ENCODE results near the gene ENTPD7. TPM values are rescaled to one million over a fixed set of nuclear protein-coding genes. Genes with fewer than 3 reads are reported as not detected.
"Not testable (repeated sequence)": the region's sequence is repeated elsewhere in the genome, so short reads cannot be mapped to it uniquely, and the experiment has no call there.

ENTPD7 gene
- total RNA-seq, 1 donor from 2014 or later, result 20.3 TPM

GRCh38 chr10:99742701-99743100 is 83.4 kb downstream of the ENTPD7 start:
- H3K4me3 ChIP-seq (ENCODE audit: low read depth, low read length), result no peak overlapping the region
- DNase-seq (ENCODE audit: low read depth), result no peak
- TF ChIP-seq CTCF (conservative IDR thresholded peaks at IDR 0.05; ENCODE audit: low read depth, low read length), result no peak

- no peak for TF ChIP-seq CTCF (conservative IDR thresholded peaks at IDR 0.05; ENCODE audit: low read depth, low read length)
- DNase-seq (ENCODE audit: low read depth), result no peak
- no peak overlapping the region for H3K4me3 ChIP-seq (ENCODE audit: low read depth, low read length)
Observed at GRCh38 chr10:99743841-99744240, 84.5 kb downstream of the ENTPD7 start.

DNA sequence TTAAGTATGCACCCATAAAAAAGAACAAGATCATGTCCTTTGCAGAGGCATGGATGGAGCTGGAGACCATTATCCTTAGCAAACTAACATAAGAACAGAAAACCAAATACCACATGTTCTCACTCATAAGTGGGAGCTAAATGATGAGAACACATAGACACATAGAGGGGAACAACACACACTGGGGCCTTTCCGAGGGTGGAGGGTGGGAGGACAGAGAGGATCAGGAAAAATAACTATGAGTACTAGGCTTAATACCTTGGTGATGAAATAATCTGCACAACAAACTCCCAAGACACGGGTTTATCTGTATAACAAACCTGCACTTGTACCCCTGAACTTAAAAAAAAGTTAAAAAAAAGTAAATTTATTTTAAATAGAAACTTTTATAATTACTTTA is 86.9 kb downstream of the ENTPD7 start:
- not testable (repeated sequence) for H3K4me3 ChIP-seq (ENCODE audit: low read depth, low read length)

GRCh38 chr10:99748823-99749451 is 89.6 kb downstream of the ENTPD7 start:
- DNase-seq (ENCODE audit: low read depth), result no peak
- TF ChIP-seq CTCF (conservative IDR thresholded peaks at IDR 0.05; ENCODE audit: low read depth, low read length), result no peak
- no peak overlapping the region for H3K4me3 ChIP-seq (ENCODE audit: low read depth, low read length)

More for the DNA sequence above, 86.9 kb downstream of the ENTPD7 start:
- DNase-seq (ENCODE audit: low read depth), result not testable (repeated sequence)

DNA sequence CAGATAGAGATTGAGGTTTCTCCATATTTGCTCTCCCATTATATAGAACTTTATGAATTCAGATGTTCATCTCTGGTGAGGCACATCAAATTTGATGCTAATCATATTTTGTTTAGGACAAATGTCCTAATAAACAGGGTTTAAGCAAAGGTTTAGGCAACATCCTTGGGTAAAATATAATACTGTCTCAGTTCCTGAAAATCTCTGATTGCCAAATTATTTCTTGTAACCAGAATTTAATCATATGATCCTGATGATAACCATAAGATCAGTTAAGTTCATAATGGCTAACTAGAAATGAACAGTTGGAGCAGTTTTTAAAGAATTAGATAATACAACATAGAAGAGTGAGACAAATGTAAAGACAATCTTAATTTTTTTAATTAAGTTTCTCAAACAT is 91.3 kb downstream of the ENTPD7 start:
- no peak for TF ChIP-seq CTCF (conservative IDR thresholded peaks at IDR 0.05; ENCODE audit: low read depth, low read length)

DNA sequence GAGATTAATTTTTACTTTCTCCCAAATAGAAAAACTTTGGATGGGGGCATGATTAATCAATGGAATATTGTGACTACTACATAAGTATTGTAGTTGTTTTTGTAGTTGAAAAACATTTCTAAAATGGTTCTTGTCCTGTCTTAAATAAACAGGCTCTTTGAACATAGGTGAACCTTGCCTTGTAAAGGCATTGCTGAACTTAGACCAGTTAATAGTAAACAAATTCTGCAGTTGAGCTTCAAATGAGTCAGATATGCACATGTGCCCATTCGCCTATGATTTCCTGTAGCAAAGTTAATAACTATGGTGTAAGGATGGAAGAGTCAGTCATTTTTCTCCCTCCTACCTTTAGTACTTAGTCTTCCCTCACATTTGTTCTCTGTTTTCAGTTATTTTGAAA is 95.4 kb downstream of the ENTPD7 start:
- DNase-seq (ENCODE audit: low read depth), result no peak
- TF ChIP-seq CTCF (conservative IDR thresholded peaks at IDR 0.05; ENCODE audit: low read depth, low read length), result no peak

More for the DNA sequence above, 91.3 kb downstream of the ENTPD7 start:
- DNase-seq (ENCODE audit: low read depth), result no peak
- H3K4me3 ChIP-seq (ENCODE audit: low read depth, low read length), result no peak overlapping the region

More for the DNA sequence above, 95.4 kb downstream of the ENTPD7 start:
- no peak overlapping the region for H3K4me3 ChIP-seq (ENCODE audit: low read depth, low read length)

Other genes with a start within 250 kb of the ENTPD7 start
- 51.0 and 81.0 TPM in 2 replicates for gene GOT1, start 228.9 kb upstream of the ENTPD7 start, total RNA-seq
- gene NKX2-3, start 126.6 kb upstream of the ENTPD7 start, total RNA-seq, result not detected in 2 replicates
- 3.1 and 8.3 TPM in 2 replicates for gene SLC25A28, start 39.1 kb upstream of the ENTPD7 start, total RNA-seq
- 26.8 and 31.2 TPM in 2 replicates for gene COX15, start 72.6 kb downstream of the ENTPD7 start, total RNA-seq
- 13.7 and 18.8 TPM in 2 replicates for gene CUTC, start 72.7 kb downstream of the ENTPD7 start, total RNA-seq
- 0.17 and 1.2 TPM in 2 replicates for gene ABCC2, start 123.1 kb downstream of the ENTPD7 start, total RNA-seq

Data from epithelial cell of proximal tubule (primary cell).